ENCODE measurements around the gene SDK2. TPM values are rescaled to one million over a fixed set of nuclear protein-coding genes. Genes with fewer than 3 reads are reported as not detected.

SDK2 gene
- polyA plus RNA-seq, 3 donors: 0.01 TPM; not detected in 2

DNA sequence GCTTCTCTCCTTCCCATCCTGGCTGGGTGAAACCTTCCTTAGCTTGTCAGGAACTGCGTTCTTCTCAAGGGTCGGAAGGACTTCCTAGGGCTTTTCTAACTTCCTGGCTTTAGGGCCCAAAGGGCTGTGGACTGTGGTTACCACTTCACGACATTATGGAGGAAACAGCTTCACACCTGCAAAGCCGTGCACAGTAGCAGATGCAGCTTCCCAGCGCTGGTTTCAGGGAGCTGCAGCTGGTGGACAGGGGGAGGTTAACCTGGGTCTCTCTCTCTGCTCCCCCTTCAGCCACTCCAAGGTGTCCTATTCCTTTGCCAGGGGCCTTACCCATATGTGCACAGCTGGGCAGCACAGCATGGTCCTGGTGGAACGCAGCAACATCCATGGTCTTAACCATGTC is 176.6 kb downstream of the SDK2 start:
- H3K27me3 Mint-ChIP-seq (ENCODE audit: low read depth in 3 of 3): peaks cover 0 to 1% (median under 1%) of the 10 kb centered on the region in 3 donors
- H3K36me3 Mint-ChIP-seq: no peaks in the 10 kb centered on the region
- DNase-seq: no peak
- no peaks in the 10 kb centered on the region for H3K4me1 Mint-ChIP-seq
- peaks cover 0 to 6% (median 2%) of the 10 kb centered on the region in 7 donors for H3K9me3 Mint-ChIP-seq
- no peak overlapping the region for H3K27ac Mint-ChIP-seq
- no peak overlapping the region for H3K4me3 ChIP-seq (replicated peaks in 1 of 3; ENCODE audit: low read depth in 2 of 3, low read length in 3 of 3)
- H3K27me3 ChIP-seq (ENCODE audit: control insufficient read depth in 2 of 2, insufficient read depth in 2 of 2, low read length in 2 of 2): no peaks in the 10 kb centered on the region
- peaks cover 0 to 9% of the 10 kb centered on the region in 2 donors for H3K9me3 ChIP-seq (replicated peaks in 1 of 2; ENCODE audit: control insufficient read depth in 1 of 2, insufficient read depth in 1 of 2, low read length in 2 of 2)
- H3K4me1 ChIP-seq (ENCODE audit: control insufficient read depth in 1 of 2, insufficient read depth in 2 of 2, low read length in 2 of 2): no peaks in the 10 kb centered on the region
- H2AFZ ChIP-seq (ENCODE audit: insufficient read depth, low read depth, low read length, poor library complexity, severe bottlenecking): no peak overlapping the region
- TF ChIP-seq, protein P1, sequence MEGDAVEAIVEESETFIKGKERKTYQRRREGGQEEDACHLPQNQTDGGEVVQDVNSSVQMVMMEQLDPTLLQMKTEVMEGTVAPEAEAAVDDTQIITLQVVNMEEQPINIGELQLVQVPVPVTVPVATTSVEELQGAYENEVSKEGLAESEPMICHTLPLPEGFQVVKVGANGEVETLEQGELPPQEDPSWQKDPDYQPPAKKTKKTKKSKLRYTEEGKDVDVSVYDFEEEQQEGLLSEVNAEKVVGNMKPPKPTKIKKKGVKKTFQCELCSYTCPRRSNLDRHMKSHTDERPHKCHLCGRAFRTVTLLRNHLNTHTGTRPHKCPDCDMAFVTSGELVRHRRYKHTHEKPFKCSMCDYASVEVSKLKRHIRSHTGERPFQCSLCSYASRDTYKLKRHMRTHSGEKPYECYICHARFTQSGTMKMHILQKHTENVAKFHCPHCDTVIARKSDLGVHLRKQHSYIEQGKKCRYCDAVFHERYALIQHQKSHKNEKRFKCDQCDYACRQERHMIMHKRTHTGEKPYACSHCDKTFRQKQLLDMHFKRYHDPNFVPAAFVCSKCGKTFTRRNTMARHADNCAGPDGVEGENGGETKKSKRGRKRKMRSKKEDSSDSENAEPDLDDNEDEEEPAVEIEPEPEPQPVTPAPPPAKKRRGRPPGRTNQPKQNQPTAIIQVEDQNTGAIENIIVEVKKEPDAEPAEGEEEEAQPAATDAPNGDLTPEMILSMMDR (IDR thresholded peaks at IDR 0.05): no peak
- H4K20me1 ChIP-seq (ENCODE audit: insufficient read depth, low read length): no peaks in the 10 kb centered on the region
- H3K9ac ChIP-seq (ENCODE audit: insufficient read depth, low read length, poor library complexity, severe bottlenecking): no peak overlapping the region
- intact Hi-C loops (cut with micrococcal nuclease): no loop called here
- H3K27ac ChIP-seq (ENCODE audit: low read depth in 1 of 2, low read length in 2 of 2): no peak overlapping the region
- no peak overlapping the region for H3K4me3 Mint-ChIP-seq
- H3K36me3 ChIP-seq (replicated peaks in 1 of 2; ENCODE audit: control insufficient read depth in 1 of 2, insufficient read depth in 2 of 2, low read length in 2 of 2): no peaks in the 10 kb centered on the region
- WGBS (ENCODE audit: insufficient coverage): 50% methylated on average over 2 of the region's 6 CpGs
- no peaks in the 10 kb centered on the region for H3K79me2 ChIP-seq (ENCODE audit: insufficient read depth, low read length)
- H3K4me2 ChIP-seq (replicated peaks; ENCODE audit: extremely low read depth, low read length, poor library complexity, severe bottlenecking): no peak overlapping the region

DNA sequence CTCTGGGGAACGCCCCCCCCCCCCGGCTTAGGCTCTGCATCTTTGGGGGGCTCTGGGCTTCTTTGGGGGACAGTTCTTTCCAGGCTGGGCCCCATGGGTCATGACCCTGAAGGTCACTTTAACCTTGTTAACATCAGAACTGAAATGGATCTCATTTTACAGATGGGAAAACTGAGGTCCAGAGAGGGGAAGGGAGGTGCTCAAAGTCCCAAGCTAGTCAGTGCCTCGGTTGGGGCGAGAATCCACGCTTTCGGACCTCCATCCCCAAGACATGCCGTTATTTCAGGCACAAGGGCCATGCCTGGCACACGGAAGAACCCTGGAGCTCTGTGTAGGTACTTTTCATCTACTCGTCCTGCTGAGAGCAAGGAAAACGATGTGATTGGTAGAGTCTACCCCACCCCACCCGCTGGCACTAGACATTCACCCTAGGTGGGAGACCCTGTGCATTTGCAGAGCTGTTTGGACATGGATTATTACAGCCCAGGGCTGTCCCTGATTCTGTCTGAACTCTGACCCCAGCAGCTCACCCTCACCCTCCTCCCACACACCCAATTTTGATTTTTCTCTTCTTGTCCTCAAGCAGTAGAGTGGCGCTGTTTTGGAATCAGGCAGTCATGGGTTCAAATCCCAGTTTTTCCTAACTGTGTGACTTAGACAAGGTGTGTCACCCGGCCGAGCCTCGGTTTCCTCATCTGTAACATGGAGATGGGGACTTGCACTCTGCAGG is 177.4 kb downstream of the SDK2 start:
- intact Hi-C loops (cut with micrococcal nuclease): no loop called here
- no peaks in the 10 kb centered on the region for H4K20me1 ChIP-seq (ENCODE audit: insufficient read depth, low read length)
- H3K4me1 ChIP-seq (ENCODE audit: control insufficient read depth in 1 of 2, insufficient read depth in 2 of 2, low read length in 2 of 2): no peaks in the 10 kb centered on the region
- H3K36me3 ChIP-seq (replicated peaks in 1 of 2; ENCODE audit: control insufficient read depth in 1 of 2, insufficient read depth in 2 of 2, low read length in 2 of 2): no peaks in the 10 kb centered on the region
- H3K9me3 ChIP-seq (replicated peaks in 1 of 2; ENCODE audit: control insufficient read depth in 1 of 2, insufficient read depth in 1 of 2, low read length in 2 of 2): peaks cover 0 to 3% of the 10 kb centered on the region in 2 donors
- no peaks in the 10 kb centered on the region for H3K27me3 ChIP-seq (ENCODE audit: control insufficient read depth in 2 of 2, insufficient read depth in 2 of 2, low read length in 2 of 2)
- no peak overlapping the region for H3K4me2 ChIP-seq (replicated peaks; ENCODE audit: extremely low read depth, low read length, poor library complexity, severe bottlenecking)
- Mint-ChIP-seq H3K9me3 (peaks cover 0 to 6% (median 0%) of the 10 kb centered on the region in 7 donors), H3K4me1 (no peaks in the 10 kb centered on the region), H3K36me3 (no peaks in the 10 kb centered on the region), H3K4me3 (no peak overlapping the region), H3K27me3 (ENCODE audit: low read depth in 3 of 3) (peaks cover 0 to 1% (median 0%) of the 10 kb centered on the region in 3 donors), H3K27ac (no peak overlapping the region)
- H3K79me2 ChIP-seq (ENCODE audit: insufficient read depth, low read length): no peaks in the 10 kb centered on the region
- no peak overlapping the region for H3K4me3 ChIP-seq (replicated peaks in 1 of 3; ENCODE audit: low read depth in 2 of 3, low read length in 3 of 3)
- no peak overlapping the region for H3K9ac ChIP-seq (ENCODE audit: insufficient read depth, low read length, poor library complexity, severe bottlenecking)
- 93% methylated on average over 8 of the region's 15 CpGs for WGBS (ENCODE audit: insufficient coverage)
- no peak overlapping the region for H3K27ac ChIP-seq (ENCODE audit: low read depth in 1 of 2, low read length in 2 of 2)
- no peak for DNase-seq
- TF ChIP-seq, protein P1 (IDR thresholded peaks at IDR 0.05): no peak
- H2AFZ ChIP-seq (ENCODE audit: insufficient read depth, low read depth, low read length, poor library complexity, severe bottlenecking): no peak overlapping the region
